NCI-H2171 treated with DMSO at 0.1 percent for 48 hours (cell line): ENCODE measurements around the gene SGSH.

Source experiments
- DNase-seq: peaks from one replicate; lab custom pipeline; 2025; lab: John Stamatoyannopoulos, UW

The SGSH gene

GRCh38 chr17:80227156-80227555 lies 7.0 kb upstream of the SGSH start:
- no peak for DNase-seq

GRCh38 chr17:80225230-80225629 lies 5.1 kb upstream of the SGSH start:
- no peak for DNase-seq

- DNase-seq = no peak
These were observed 4.5 kb upstream of the SGSH start for GRCh38 chr17:80224683-80225082.

- DNase-seq = no peak
These were observed 3.8 kb upstream of the SGSH start for GRCh38 chr17:80223838-80224497.

GRCh38 chr17:80223142-80223815 lies 3.1 kb upstream of the SGSH start:
- no peak for DNase-seq

GRCh38 chr17:80222376-80223141 lies 2.4 kb upstream of the SGSH start:
- DNase-seq = no peak

GRCh38 chr17:80221351-80222105 lies 1.4 kb upstream of the SGSH start:
- DNase-seq = no peak

GRCh38 chr17:80220736-80221215 lies 643 bp upstream of the SGSH start:
- peak; percentile 18 for DNase-seq

- DNase-seq = no peak
These were observed 425 bp downstream of the SGSH start for GRCh38 chr17:80219763-80220053.

GRCh38 chr17:80219013-80219762 lies 945 bp downstream of the SGSH start:
- peak; percentile 70 for DNase-seq

GRCh38 chr17:80218391-80218790 lies 1.7 kb downstream of the SGSH start:
- DNase-seq = no peak

GRCh38 chr17:80217703-80218362 lies 2.3 kb downstream of the SGSH start:
- no peak for DNase-seq

- DNase-seq = no peak
These were observed 3.4 kb downstream of the SGSH start for GRCh38 chr17:80216473-80217456.

- no peak for DNase-seq
These were observed 5.3 kb downstream of the SGSH start for GRCh38 chr17:80214878-80215210.

GRCh38 chr17:80214012-80214877 lies 5.9 kb downstream of the SGSH start:
- no peak for DNase-seq

GRCh38 chr17:80213643-80213975 lies 6.5 kb downstream of the SGSH start:
- no peak for DNase-seq

GRCh38 chr17:80212962-80213642 lies 7.0 kb downstream of the SGSH start:
- DNase-seq = no peak

GRCh38 chr17:80212511-80212910 lies 7.6 kb downstream of the SGSH start:
- no peak for DNase-seq

- DNase-seq = no peak
These were observed 8.0 kb downstream of the SGSH start for GRCh38 chr17:80212109-80212508.
